ENCODE results near the gene CTXN1. TPM values are rescaled to one million over a fixed set of nuclear protein-coding genes. Genes with fewer than 3 reads are reported as not detected.

The CTXN1 gene
- total RNA-seq, 2 experiments from 2014 or later: 1.0 TPM; not detected in 1

GRCh38 chr19:7940841-7941240, 14.9 kb upstream of the CTXN1 start:
- H3K4me1 ChIP-seq (ENCODE audit: insufficient read depth, low read length, poor library complexity, severe bottlenecking): peaks cover 18% of the 10 kb centered on the region
- ChIA-PET CTCF (ENCODE audit: unreplicated experiment) (no interaction called here), POLR2A (no interaction called here)

GRCh38 chr19:7934766-7935165, 8.8 kb upstream of the CTXN1 start:
- POLR2A ChIA-PET: interaction anchor here (1.0 kb wide), 1 partner anchor 10 kb away, joined by 4 read pairs; no protein-coding TSS in a partner anchor
- Histone ChIP-seq H2AFZ (ENCODE audit: low read length) (no peak overlapping the region), H3K27ac (ENCODE audit: low read depth, low read length, poor library complexity, severe bottlenecking) (no peak overlapping the region), H3K9me2 (ENCODE audit: insufficient read depth, low read length) (no peaks in the 10 kb centered on the region), H3K4me3 (ENCODE audit: low read depth, low read length, poor library complexity, severe bottlenecking) (no peak overlapping the region), H3K4me1 (ENCODE audit: insufficient read depth, low read length, poor library complexity, severe bottlenecking) (no peaks in the 10 kb centered on the region), H3K36me3 (ENCODE audit: insufficient read depth, low read length) (peaks cover 94% of the 10 kb centered on the region), H3K4me2 (ENCODE audit: low read length) (no peak overlapping the region), H3K79me2 (ENCODE audit: insufficient read depth, low read depth, low read length) (no peaks in the 10 kb centered on the region), H3K9me3 (ENCODE audit: low read length) (no peaks in the 10 kb centered on the region), H4K20me1 (ENCODE audit: insufficient read depth, low read length) (no peaks in the 10 kb centered on the region)
- intact Hi-C loops (cut with micrococcal nuclease; ENCODE audit: unreplicated experiment): no loop called here
- DNase-seq (ENCODE audit: low spot score): no peak
- TF ChIP-seq EZH2phosphoT487 (IDR thresholded peaks at IDR 0.05; ENCODE audit: borderline replicate concordance, low read depth, low read length) (no peak), CTCF (conservative IDR thresholded peaks at IDR 0.05; ENCODE audit: low read length) (no peak)
- no TSS peak for BruUV-seq (replicated peaks)
- CTCF ChIA-PET (ENCODE audit: unreplicated experiment): no interaction called here

More at GRCh38 chr19:7940841-7941240, 14.9 kb upstream of the CTXN1 start:
- TF ChIP-seq CTCF (conservative IDR thresholded peaks at IDR 0.05; ENCODE audit: low read length): no peak
- intact Hi-C loops (cut with micrococcal nuclease; ENCODE audit: unreplicated experiment): loop anchor here (5.0 kb wide), 3 partner anchors 89 to 326 kb away; no protein-coding TSS in a partner anchor
- H3K4me3 ChIP-seq (ENCODE audit: low read depth, low read length, poor library complexity, severe bottlenecking): no peak overlapping the region
- H3K36me3 ChIP-seq (ENCODE audit: insufficient read depth, low read length): peaks cover 56% of the 10 kb centered on the region
- 0 out of 2 replicates have a peak, but pooled peaks cover 5% of the 10 kb centered on the region for H4K20me1 ChIP-seq (ENCODE audit: insufficient read depth, low read length)
- H3K9me3 ChIP-seq (ENCODE audit: low read length): no peaks in the 10 kb centered on the region
- H3K79me2 ChIP-seq (ENCODE audit: insufficient read depth, low read depth, low read length): peaks cover 40% of the 10 kb centered on the region
- H3K27ac ChIP-seq (ENCODE audit: low read depth, low read length, poor library complexity, severe bottlenecking): no peak overlapping the region
- DNase-seq (ENCODE audit: low spot score): no peak
- no TSS peak for BruUV-seq (replicated peaks)
- no peak overlapping the region for H2AFZ ChIP-seq (ENCODE audit: low read length)
- H3K4me2 ChIP-seq (ENCODE audit: low read length): no peak overlapping the region
- H3K9me2 ChIP-seq (ENCODE audit: insufficient read depth, low read length): no peaks in the 10 kb centered on the region

- DNase-seq (ENCODE audit: low spot score): no peak
- Histone ChIP-seq H3K79me2 (ENCODE audit: insufficient read depth, low read depth, low read length) (no peaks in the 10 kb centered on the region), H3K9me2 (ENCODE audit: insufficient read depth, low read length) (no peaks in the 10 kb centered on the region), H2AFZ (ENCODE audit: low read length) (no peak overlapping the region), H4K20me1 (ENCODE audit: insufficient read depth, low read length) (no peaks in the 10 kb centered on the region), H3K4me3 (ENCODE audit: low read depth, low read length, poor library complexity, severe bottlenecking) (no peak overlapping the region), H3K9me3 (ENCODE audit: low read length) (no peaks in the 10 kb centered on the region), H3K27ac (ENCODE audit: low read depth, low read length, poor library complexity, severe bottlenecking) (no peak overlapping the region), H3K4me2 (ENCODE audit: low read length) (no peak overlapping the region), H3K36me3 (ENCODE audit: insufficient read depth, low read length) (peaks cover 90% of the 10 kb centered on the region), H3K4me1 (ENCODE audit: insufficient read depth, low read length, poor library complexity, severe bottlenecking) (no peaks in the 10 kb centered on the region)
- CTCF ChIA-PET (ENCODE audit: unreplicated experiment): no interaction called here
- BruUV-seq (replicated peaks): no TSS peak
- no peak for TF ChIP-seq EZH2phosphoT487 (IDR thresholded peaks at IDR 0.05; ENCODE audit: borderline replicate concordance, low read depth, low read length)
- TF ChIP-seq CTCF (conservative IDR thresholded peaks at IDR 0.05; ENCODE audit: low read length): no peak; the same call in 1 of the 2 replicates
- POLR2A ChIA-PET: interaction anchor here (1.0 kb wide), 1 partner anchor 10 kb away, joined by 4 read pairs; no protein-coding TSS in a partner anchor
- intact Hi-C loops (cut with micrococcal nuclease; ENCODE audit: unreplicated experiment): no loop called here
Measured at GRCh38 chr19:7933828-7934725, 8.1 kb upstream of the CTXN1 start.

Data from OCI-LY7 (cell line).